Measurements from ENCODE around the gene LRP1B. TPM values are rescaled to one million over a fixed set of nuclear protein-coding genes. Genes with fewer than 3 reads are reported as not detected.

LRP1B gene
- total and polyA plus RNA-seq, 2 donors (not counting 1 experiment from before 2014, with no cell fraction given) = not detected

DNA sequence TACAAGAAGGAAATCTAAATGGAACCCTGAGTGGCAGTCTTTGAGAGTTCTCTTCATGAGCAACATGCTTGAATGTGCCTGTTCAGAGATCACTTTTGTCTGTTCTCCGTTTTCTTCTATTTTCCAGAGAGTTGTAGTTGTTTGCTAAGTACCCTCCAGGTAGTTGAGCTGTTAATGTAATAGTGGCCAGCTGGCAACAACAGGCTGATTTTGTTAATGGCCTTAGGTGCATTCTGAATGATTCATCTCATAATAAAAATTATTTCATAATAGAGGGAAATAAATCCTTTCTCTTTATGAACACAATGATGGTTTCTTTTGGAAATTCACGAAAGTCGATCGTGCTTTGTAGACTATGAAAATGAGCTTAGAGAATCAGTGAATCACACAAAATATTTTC, 136.8 kb downstream of the LRP1B start:
- H3K9me3 ChIP-seq (ENCODE audit: control extremely low read depth in 1 of 3, control insufficient read depth in 2 of 3, insufficient read depth in 1 of 3, low read length in 2 of 3) = no peaks in the 10 kb centered on the region
- H3K9ac ChIP-seq (ENCODE audit: low read length) = no peak overlapping the region
- H3K27me3 ChIP-seq (replicated peaks in 1 of 4; ENCODE audit: control extremely low read depth in 1 of 4, control insufficient read depth in 3 of 4, insufficient read depth in 4 of 4, low read length in 3 of 4) = no peaks in the 10 kb centered on the region
- no peak overlapping the region for H3K4me2 ChIP-seq (replicated peaks; ENCODE audit: low read depth, low read length, poor library complexity, severe bottlenecking)
- Mint-ChIP-seq H3K27me3 (no peaks in the 10 kb centered on the region), H3K27ac (no peak overlapping the region), H3K4me1 (no peaks in the 10 kb centered on the region), H3K9me3 (ENCODE audit: insufficient read depth) (peaks cover 2% of the 10 kb centered on the region), H3K4me3 (no peak overlapping the region)
- no peaks in the 10 kb centered on the region for H3K4me1 ChIP-seq (ENCODE audit: control insufficient read depth in 2 of 2, insufficient read depth in 2 of 2, low read length in 2 of 2)
- TF ChIP-seq, protein P1, sequence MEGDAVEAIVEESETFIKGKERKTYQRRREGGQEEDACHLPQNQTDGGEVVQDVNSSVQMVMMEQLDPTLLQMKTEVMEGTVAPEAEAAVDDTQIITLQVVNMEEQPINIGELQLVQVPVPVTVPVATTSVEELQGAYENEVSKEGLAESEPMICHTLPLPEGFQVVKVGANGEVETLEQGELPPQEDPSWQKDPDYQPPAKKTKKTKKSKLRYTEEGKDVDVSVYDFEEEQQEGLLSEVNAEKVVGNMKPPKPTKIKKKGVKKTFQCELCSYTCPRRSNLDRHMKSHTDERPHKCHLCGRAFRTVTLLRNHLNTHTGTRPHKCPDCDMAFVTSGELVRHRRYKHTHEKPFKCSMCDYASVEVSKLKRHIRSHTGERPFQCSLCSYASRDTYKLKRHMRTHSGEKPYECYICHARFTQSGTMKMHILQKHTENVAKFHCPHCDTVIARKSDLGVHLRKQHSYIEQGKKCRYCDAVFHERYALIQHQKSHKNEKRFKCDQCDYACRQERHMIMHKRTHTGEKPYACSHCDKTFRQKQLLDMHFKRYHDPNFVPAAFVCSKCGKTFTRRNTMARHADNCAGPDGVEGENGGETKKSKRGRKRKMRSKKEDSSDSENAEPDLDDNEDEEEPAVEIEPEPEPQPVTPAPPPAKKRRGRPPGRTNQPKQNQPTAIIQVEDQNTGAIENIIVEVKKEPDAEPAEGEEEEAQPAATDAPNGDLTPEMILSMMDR (IDR thresholded peaks at IDR 0.05) = no peak
- no peak for TF ChIP-seq EZH2 (IDR thresholded peaks at IDR 0.05; ENCODE audit: borderline replicate concordance, insufficient read depth, low read depth, low read length, poor library complexity, severe bottlenecking)
- no peak overlapping the region for H3K4me3 ChIP-seq (ENCODE audit: control extremely low read depth in 1 of 5, extremely low read depth in 1 of 5, insufficient read depth in 1 of 5, low read depth in 2 of 5, low read length in 4 of 5)
- no CpG with 5 or more reads among the region's 4 CpGs for WGBS (ENCODE audit: insufficient coverage)
- H3K79me2 ChIP-seq (ENCODE audit: control insufficient read depth, insufficient read depth, low read length) = no peaks in the 10 kb centered on the region
- H2AFZ ChIP-seq (ENCODE audit: insufficient read depth, low read depth, low read length, poor library complexity, severe bottlenecking) = no peak overlapping the region
- intact Hi-C loops (cut with micrococcal nuclease) = no loop called here
- DNase-seq (no peak), ATAC-seq (ENCODE audit: low read depth) (no peak)
- H3K27ac ChIP-seq (ENCODE audit: low read length in 2 of 2) = no peak overlapping the region
- CTCF ChIA-PET = no interaction called here
- no peaks in the 10 kb centered on the region for H3K36me3 ChIP-seq (replicated peaks in 1 of 2; ENCODE audit: control extremely low read depth in 1 of 2, control insufficient read depth in 1 of 2, extremely low read depth in 1 of 2, insufficient read depth in 2 of 2, low read length in 1 of 2)
- POLR2A ChIA-PET = no interaction called here
- H4K20me1 ChIP-seq (ENCODE audit: control insufficient read depth, insufficient read depth, low read length, poor library complexity, severe bottlenecking) = no peaks in the 10 kb centered on the region

DNA sequence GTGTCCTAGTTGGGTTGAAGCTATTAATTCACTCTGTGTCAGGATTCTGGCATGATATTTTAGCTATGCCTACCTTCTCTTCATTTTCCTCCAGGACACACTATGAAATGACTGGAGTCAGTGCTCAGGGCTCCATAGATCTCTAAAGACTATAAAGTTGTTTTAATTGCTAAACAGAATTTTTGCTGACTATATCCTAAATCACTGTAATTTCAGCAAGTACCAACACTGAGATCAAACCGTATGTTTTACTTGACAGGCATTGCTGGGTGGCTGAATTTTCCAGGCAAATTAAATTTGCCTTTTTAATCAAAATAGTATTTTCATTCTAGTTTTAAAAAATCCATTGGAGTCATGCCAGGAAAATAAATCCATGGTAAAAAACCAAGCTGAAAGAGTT, 138.1 kb downstream of the LRP1B start:
- Histone ChIP-seq H3K4me3 (ENCODE audit: control extremely low read depth in 1 of 5, extremely low read depth in 1 of 5, insufficient read depth in 1 of 5, low read depth in 2 of 5, low read length in 4 of 5) (no peak overlapping the region), H3K9ac (ENCODE audit: low read length) (no peak overlapping the region), H3K36me3 (replicated peaks in 1 of 2; ENCODE audit: control extremely low read depth in 1 of 2, control insufficient read depth in 1 of 2, extremely low read depth in 1 of 2, insufficient read depth in 2 of 2, low read length in 1 of 2) (no peaks in the 10 kb centered on the region), H3K4me2 (replicated peaks; ENCODE audit: low read depth, low read length, poor library complexity, severe bottlenecking) (no peak overlapping the region), H3K9me3 (ENCODE audit: control extremely low read depth in 1 of 3, control insufficient read depth in 2 of 3, insufficient read depth in 1 of 3, low read length in 2 of 3) (no peaks in the 10 kb centered on the region), H2AFZ (ENCODE audit: insufficient read depth, low read depth, low read length, poor library complexity, severe bottlenecking) (no peak overlapping the region), H4K20me1 (ENCODE audit: control insufficient read depth, insufficient read depth, low read length, poor library complexity, severe bottlenecking) (no peaks in the 10 kb centered on the region), H3K4me1 (ENCODE audit: control insufficient read depth in 2 of 2, insufficient read depth in 2 of 2, low read length in 2 of 2) (no peaks in the 10 kb centered on the region), H3K27me3 (replicated peaks in 1 of 4; ENCODE audit: control extremely low read depth in 1 of 4, control insufficient read depth in 3 of 4, insufficient read depth in 4 of 4, low read length in 3 of 4) (no peaks in the 10 kb centered on the region), H3K79me2 (ENCODE audit: control insufficient read depth, insufficient read depth, low read length) (no peaks in the 10 kb centered on the region), H3K27ac (ENCODE audit: low read length in 2 of 2) (no peak overlapping the region)
- H3K9me3 Mint-ChIP-seq (ENCODE audit: insufficient read depth) = peaks cover 2% of the 10 kb centered on the region
- CTCF ChIA-PET = no interaction called here
- POLR2A ChIA-PET = no interaction called here
- DNase-seq (no peak), ATAC-seq (ENCODE audit: low read depth) (no peak)
- no peaks in the 10 kb centered on the region for H3K4me1 Mint-ChIP-seq
- TF ChIP-seq EZH2 (IDR thresholded peaks at IDR 0.05; ENCODE audit: borderline replicate concordance, insufficient read depth, low read depth, low read length, poor library complexity, severe bottlenecking) = no peak
- TF ChIP-seq, protein P1 (IDR thresholded peaks at IDR 0.05) = no peak
- intact Hi-C loops (cut with micrococcal nuclease) = no loop called here
- WGBS (ENCODE audit: insufficient coverage) = no CpG with 5 or more reads among the region's 1 CpG
- no peak overlapping the region for H3K4me3 Mint-ChIP-seq
- no peak overlapping the region for H3K27ac Mint-ChIP-seq
- no peaks in the 10 kb centered on the region for H3K27me3 Mint-ChIP-seq
